GM19099 (cell line): ENCODE measurements around the gene DNAJC16.

Source experiments
- POLR2A ChIP-seq: IDR thresholded peaks from 3 replicates; pipeline ENCODE4 v1.6.1; 2011; ENCODE audit warnings: low read depth; ENCODE audit not compliant: insufficient read length; ENCODE audit errors: extremely low read depth

DNAJC16 gene

DNA sequence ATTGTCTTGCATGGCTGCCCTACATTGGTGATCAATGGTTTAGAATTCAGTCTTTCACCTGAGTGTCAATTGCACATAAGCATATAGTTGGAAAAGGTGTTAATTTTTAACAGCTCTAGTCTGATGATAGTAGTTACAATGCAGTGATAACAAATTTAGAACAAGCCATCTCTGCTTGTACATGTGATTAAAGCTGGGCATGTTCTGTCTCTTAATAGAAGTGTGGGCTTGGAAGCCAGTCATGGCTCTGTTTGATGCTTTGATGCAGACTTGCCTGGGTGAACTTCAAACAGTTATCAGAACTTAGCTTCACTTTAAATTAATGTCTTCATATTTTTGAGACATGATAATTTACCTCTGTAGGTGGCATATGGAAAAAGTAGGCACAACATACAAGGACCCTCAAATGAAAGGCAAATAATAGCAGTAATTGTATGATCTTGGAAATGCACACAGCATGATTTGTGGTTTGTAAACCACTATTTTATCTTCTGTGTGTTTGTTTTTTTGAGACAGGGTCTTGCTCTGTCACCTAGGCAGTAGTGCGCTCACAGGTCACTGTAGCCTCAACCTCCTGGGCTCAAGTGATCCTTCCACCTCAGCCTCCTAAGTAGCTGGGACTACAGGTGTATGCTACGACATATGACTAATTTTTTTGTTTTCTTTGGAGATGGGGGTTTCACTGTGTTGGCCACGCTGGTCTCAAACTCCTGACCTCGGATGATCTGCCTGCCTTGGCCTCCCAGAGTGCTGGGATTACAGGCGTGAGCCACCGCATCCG is 94.4 kb downstream of the DNAJC16 start:
- TF ChIP-seq POLR2A, result no peak

GRCh38 chr1:15621975-15622374 is 95.3 kb downstream of the DNAJC16 start:
- TF ChIP-seq POLR2A, result no peak

DNA sequence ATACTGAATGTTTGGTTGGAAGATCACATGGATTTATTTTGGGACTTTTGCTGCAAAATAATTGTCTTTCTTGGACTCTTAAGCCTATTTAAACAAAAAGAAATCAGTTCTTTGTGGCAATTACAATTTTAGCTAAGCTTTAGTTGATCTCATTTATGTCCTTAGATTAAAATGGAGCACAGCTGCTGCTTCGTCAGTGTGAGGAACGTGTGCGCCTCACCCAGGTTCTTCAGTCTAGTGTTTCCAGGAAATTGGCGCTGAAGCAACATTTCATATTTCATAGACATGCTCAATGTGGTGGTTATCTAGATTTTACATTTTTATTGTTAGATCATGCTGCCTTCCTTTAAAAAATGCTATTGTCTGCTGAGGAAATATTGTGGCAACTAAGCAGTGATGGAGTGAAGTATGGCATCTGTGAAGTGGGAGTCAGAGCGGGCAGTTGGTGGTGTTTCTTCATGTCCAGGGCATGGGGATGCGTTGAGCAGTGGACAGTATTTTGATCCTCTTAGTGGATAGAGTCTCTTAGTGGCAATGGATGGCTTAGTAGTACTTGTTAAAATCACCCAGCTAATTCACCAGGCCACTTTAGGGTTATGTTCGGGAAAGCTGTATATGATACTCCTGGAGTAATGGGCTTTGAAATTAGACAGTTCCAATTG is 96.2 kb downstream of the DNAJC16 start:
- TF ChIP-seq POLR2A, result no peak

GRCh38 chr1:15623435-15623834 is 96.8 kb downstream of the DNAJC16 start:
- no peak for TF ChIP-seq POLR2A

- no peak for TF ChIP-seq POLR2A
These were observed 97.6 kb downstream of the DNAJC16 start for GRCh38 chr1:15624133-15624714.

DNA sequence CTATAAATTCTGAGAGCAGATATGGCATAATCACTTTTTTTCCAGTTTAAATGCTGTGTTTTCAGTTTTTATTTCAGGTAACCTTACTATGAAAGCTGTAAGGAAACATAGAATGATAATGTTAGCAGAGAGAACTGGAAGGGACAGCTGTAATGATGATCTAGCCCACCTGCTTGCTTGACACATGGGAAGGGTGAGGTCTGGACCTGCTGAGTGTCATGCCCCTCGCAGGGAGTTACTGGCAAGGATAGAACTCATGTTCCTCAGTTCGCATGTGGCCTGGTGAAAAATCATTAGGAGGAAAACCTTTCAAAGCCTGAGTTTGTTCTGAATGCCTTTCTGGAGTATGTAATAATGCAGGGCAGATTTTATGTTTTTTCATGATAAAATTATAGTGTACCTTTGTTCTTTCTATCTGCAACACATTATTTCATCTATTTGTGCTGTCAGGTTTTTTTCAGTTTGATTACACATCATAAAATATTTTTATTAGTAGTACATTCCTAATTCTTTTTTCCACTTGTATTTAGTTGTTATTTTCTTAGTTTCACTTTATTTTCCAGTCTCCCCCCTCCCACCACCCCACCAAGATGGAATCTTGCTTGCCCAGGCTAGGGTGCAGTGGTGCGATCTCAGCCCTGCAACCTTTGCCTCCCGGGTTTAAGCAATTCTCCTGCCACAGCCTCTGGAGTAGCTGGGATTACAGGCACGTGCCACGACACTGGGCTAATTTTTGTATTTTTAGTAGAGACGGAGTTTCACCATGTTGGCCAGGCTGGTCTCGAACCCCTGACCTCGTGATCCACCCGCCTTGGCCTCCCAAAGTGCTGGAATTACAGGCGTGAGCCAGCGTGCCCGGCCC is 98.6 kb downstream of the DNAJC16 start:
- TF ChIP-seq POLR2A, result no peak
